ENCODE results near the gene CSN2. TPM values are rescaled to one million over a fixed set of nuclear protein-coding genes. Genes with fewer than 3 reads are reported as not detected.

The CSN2 gene
- total and polyA plus RNA-seq, 10 of the 15 experiments (the other 5 are each of a cell fraction or from before 2014, with no cell fraction given) = not detected

DNA sequence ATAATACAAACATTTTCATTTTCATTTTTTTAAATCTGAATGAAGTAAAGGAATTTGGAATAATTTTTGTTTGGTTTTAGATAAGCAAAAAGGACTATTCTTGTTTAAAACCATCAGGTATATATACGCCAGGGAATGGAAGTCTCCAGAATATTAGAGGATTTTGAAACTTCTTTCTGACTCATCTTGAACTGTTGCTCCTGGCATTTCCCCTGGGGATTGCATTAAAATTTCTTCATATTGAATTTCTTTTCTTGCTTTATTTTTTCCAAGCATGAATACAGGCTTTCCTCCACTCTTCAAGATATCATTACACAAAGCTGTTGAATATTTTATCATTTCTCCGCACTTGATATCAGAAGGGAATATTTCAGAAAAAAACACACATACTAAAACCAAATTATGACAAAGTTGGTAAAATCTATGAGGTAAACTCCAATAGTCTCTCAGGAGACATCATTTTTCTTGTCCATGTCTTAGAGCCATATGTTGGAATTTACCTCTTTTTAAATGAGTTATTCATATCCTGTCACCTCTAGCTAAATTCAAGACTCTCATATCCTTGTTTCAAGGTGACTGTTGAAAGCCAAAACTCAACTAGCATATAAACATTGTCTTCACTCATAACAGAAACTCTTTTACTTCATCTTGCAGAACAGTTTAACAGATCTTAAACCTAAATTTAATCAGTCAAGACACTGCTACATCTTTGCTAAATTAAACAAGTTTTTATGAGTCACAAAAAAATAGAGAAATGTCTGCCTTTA lies 55.3 kb downstream of the CSN2 start (continued):
- TF ChIP-seq, protein P1, sequence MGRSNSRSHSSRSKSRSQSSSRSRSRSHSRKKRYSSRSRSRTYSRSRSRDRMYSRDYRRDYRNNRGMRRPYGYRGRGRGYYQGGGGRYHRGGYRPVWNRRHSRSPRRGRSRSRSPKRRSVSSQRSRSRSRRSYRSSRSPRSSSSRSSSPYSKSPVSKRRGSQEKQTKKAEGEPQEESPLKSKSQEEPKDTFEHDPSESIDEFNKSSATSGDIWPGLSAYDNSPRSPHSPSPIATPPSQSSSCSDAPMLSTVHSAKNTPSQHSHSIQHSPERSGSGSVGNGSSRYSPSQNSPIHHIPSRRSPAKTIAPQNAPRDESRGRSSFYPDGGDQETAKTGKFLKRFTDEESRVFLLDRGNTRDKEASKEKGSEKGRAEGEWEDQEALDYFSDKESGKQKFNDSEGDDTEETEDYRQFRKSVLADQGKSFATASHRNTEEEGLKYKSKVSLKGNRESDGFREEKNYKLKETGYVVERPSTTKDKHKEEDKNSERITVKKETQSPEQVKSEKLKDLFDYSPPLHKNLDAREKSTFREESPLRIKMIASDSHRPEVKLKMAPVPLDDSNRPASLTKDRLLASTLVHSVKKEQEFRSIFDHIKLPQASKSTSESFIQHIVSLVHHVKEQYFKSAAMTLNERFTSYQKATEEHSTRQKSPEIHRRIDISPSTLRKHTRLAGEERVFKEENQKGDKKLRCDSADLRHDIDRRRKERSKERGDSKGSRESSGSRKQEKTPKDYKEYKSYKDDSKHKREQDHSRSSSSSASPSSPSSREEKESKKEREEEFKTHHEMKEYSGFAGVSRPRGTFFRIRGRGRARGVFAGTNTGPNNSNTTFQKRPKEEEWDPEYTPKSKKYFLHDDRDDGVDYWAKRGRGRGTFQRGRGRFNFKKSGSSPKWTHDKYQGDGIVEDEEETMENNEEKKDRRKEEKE (IDR thresholded peaks at IDR 0.05) = no peak
- no peak for TF ChIP-seq BHLHE40 (IDR thresholded peaks at IDR 0.05; ENCODE audit: borderline replicate concordance in 1 of 2, low read depth in 2 of 2, low read length in 1 of 2)
- TF ChIP-seq DPF2 (IDR thresholded peaks at IDR 0.05) = 0 out of 2 replicates have a peak, but pooled peaks have one; percentile 57
- no peak for TF ChIP-seq BMI1 (IDR thresholded peaks at IDR 0.05; ENCODE audit: borderline replicate concordance)
- no peak for TF ChIP-seq NR2C2 (IDR thresholded peaks at IDR 0.05; ENCODE audit: borderline replicate concordance, control insufficient read depth, insufficient read length, low read depth)
- no peak for TF ChIP-seq CBFB (IDR thresholded peaks at IDR 0.05; ENCODE audit: low read depth)
- TF ChIP-seq NRF1 (conservative IDR thresholded peaks at IDR 0.05; ENCODE audit: low read depth, low read length) = no peak
- TF ChIP-seq SPI1 (IDR thresholded peaks at IDR 0.05; ENCODE audit: borderline replicate concordance, insufficient read depth, low read depth, low read length) = peak; percentile 16; the same call in 1 of the 2 replicates
- no peak for TF ChIP-seq ESRRA (IDR thresholded peaks at IDR 0.05; ENCODE audit: low read length)
- TF ChIP-seq, protein P2, sequence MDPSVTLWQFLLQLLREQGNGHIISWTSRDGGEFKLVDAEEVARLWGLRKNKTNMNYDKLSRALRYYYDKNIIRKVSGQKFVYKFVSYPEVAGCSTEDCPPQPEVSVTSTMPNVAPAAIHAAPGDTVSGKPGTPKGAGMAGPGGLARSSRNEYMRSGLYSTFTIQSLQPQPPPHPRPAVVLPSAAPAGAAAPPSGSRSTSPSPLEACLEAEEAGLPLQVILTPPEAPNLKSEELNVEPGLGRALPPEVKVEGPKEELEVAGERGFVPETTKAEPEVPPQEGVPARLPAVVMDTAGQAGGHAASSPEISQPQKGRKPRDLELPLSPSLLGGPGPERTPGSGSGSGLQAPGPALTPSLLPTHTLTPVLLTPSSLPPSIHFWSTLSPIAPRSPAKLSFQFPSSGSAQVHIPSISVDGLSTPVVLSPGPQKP (IDR thresholded peaks at IDR 0.05; ENCODE audit: low read depth, low read length) = no peak
- TF ChIP-seq CUX1 (IDR thresholded peaks at IDR 0.05; ENCODE audit: insufficient replicate concordance, low read depth, low read length) = no peak
- no peak for TF ChIP-seq HDAC6 (IDR thresholded peaks at IDR 0.05; ENCODE audit: unreplicated experiment)
- TF ChIP-seq MTA2 (IDR thresholded peaks at IDR 0.05; ENCODE audit: low read depth) = peak; percentile 57
- TF ChIP-seq SIX5 (IDR thresholded peaks at IDR 0.05; ENCODE audit: low read depth, low read length, severe bottlenecking) = no peak
- TF ChIP-seq POLR2AphosphoS2 (IDR thresholded peaks at IDR 0.05; ENCODE audit: low read depth, low read length) = no peak
- TF ChIP-seq MYC (IDR thresholded peaks at IDR 0.05; ENCODE audit: insufficient read depth, insufficient read length, insufficient replicate concordance, low read length, severe bottlenecking) = no peak
- TF ChIP-seq RB1 (IDR thresholded peaks at IDR 0.05; ENCODE audit: borderline replicate concordance) = no peak
- TF ChIP-seq RUNX3 (IDR thresholded peaks at IDR 0.05; ENCODE audit: low read length) = peak; percentile 50; the same call in 1 of the 2 replicates
- TF ChIP-seq TBL1XR1 (IDR thresholded peaks at IDR 0.05; ENCODE audit: low read depth, low read length) = no peak
- no peak for TF ChIP-seq CHD1 (IDR thresholded peaks at IDR 0.05; ENCODE audit: low read depth, low read length)
- no peak for TF ChIP-seq TAF1 (IDR thresholded peaks at IDR 0.05; ENCODE audit: borderline replicate concordance, low read depth, low read length)

Data from GM12878 (cell line).